KMS-11 (cell line): Measurements from ENCODE around the gene COL19A1.

Experiments used
- H2AFZ ChIP-seq: fragments of 200-600 bp; sonication (generic); 2 replicates; pipeline ENCODE4 v1.6.1; 2016; ENCODE audit warnings: antibody characterized with exemption, mixed run types, low read depth
- H3K27ac ChIP-seq: fragments of 200-600 bp; sonication (generic); 2 replicates; pipeline ENCODE4 v1.6.1; 2016; ENCODE audit warnings: mild to moderate bottlenecking, mixed run types
- H3K27me3 ChIP-seq: fragments of 200-600 bp; sonication (generic); 2 replicates; pipeline ENCODE4 v1.6.1; 2017; ENCODE audit warnings: mild to moderate bottlenecking, low read depth, mixed run types, moderate library complexity; ENCODE audit not compliant: insufficient read depth
- H3K36me3 ChIP-seq: fragments of 200-600 bp; sonication (generic); 2 replicates; pipeline ENCODE4 v1.6.1; 2017; ENCODE audit warnings: mild to moderate bottlenecking, mixed run types; ENCODE audit not compliant: insufficient read depth
- H3K4me1 ChIP-seq: fragments of 200-600 bp; sonication (generic); 2 replicates; pipeline ENCODE4 v1.6.1; 2016; ENCODE audit warnings: mild to moderate bottlenecking, low read depth, mixed run types; ENCODE audit not compliant: poor library complexity, severe bottlenecking
- H3K4me2 ChIP-seq: fragments of 200-600 bp; sonication (generic); 2 replicates; pipeline ENCODE4 v1.7.0; 2016; ENCODE audit warnings: mild to moderate bottlenecking, mixed run types
- H3K4me3 ChIP-seq: fragments of 200-600 bp; sonication (generic); IDR thresholded peaks from 2 replicates; pipeline ENCODE4 v1.6.1; 2017; ENCODE audit warnings: low read depth, low read length, mixed read lengths; ENCODE audit not compliant: insufficient read depth
- H3K79me2 ChIP-seq: fragments of 200-600 bp; sonication (generic); 2 replicates; pipeline ENCODE4 v1.6.1; 2016; ENCODE audit warnings: low read depth, mixed run types; ENCODE audit not compliant: insufficient read depth
- H3K9ac ChIP-seq: fragments of 200-600 bp; sonication (generic); 2 replicates; pipeline ENCODE4 v1.6.1; 2016; ENCODE audit warnings: mild to moderate bottlenecking, mixed run types
- H4K20me1 ChIP-seq: fragments of 200-600 bp; sonication (generic); 2 replicates; pipeline ENCODE4 v1.6.1; 2016; ENCODE audit warnings: mild to moderate bottlenecking, mixed run types; ENCODE audit not compliant: insufficient read depth
- CTCF ChIP-seq: fragments of 200-600 bp; sonication (generic); conservative IDR thresholded peaks from 2 replicates; pipeline ENCODE4 v1.6.1; 2017; ENCODE audit warnings: low read depth, mild to moderate bottlenecking, antibody characterized with exemption, low read length, moderate library complexity, mixed read lengths

COL19A1 gene

GRCh38 chr6:70168681-70169377 is 302.5 kb downstream of the COL19A1 start:
- H3K4me1 ChIP-seq: no peaks in the 10 kb centered on the region
- no peaks in the 10 kb centered on the region for H4K20me1 ChIP-seq
- no peaks in the 10 kb centered on the region for H3K27me3 ChIP-seq
- H3K4me3 ChIP-seq: no peak overlapping the region
- H3K4me2 ChIP-seq: no peak overlapping the region
- no peak overlapping the region for H3K9ac ChIP-seq
- no peaks in the 10 kb centered on the region for H3K36me3 ChIP-seq
- no peak overlapping the region for H2AFZ ChIP-seq
- H3K27ac ChIP-seq: no peak overlapping the region
- no peaks in the 10 kb centered on the region for H3K79me2 ChIP-seq
- TF ChIP-seq CTCF: no peak

GRCh38 chr6:70171236-70171635 is 304.9 kb downstream of the COL19A1 start:
- TF ChIP-seq CTCF: no peak
- Histone ChIP-seq H3K4me3 (no peak overlapping the region), H3K4me2 (no peak overlapping the region), H3K36me3 (no peaks in the 10 kb centered on the region), H3K4me1 (no peaks in the 10 kb centered on the region), H2AFZ (no peak overlapping the region), H3K79me2 (no peaks in the 10 kb centered on the region), H4K20me1 (no peaks in the 10 kb centered on the region), H3K9ac (no peak overlapping the region), H3K27ac (no peak overlapping the region), H3K27me3 (no peaks in the 10 kb centered on the region)

- H3K79me2 ChIP-seq: no peaks in the 10 kb centered on the region
- H4K20me1 ChIP-seq: no peaks in the 10 kb centered on the region
- no peak overlapping the region for H3K4me2 ChIP-seq
- H3K9ac ChIP-seq: no peak overlapping the region
- no peak overlapping the region for H3K4me3 ChIP-seq
- no peaks in the 10 kb centered on the region for H3K27me3 ChIP-seq
- H3K4me1 ChIP-seq: no peaks in the 10 kb centered on the region
- TF ChIP-seq CTCF: no peak
- no peak overlapping the region for H3K27ac ChIP-seq
- H2AFZ ChIP-seq: no peak overlapping the region
- no peaks in the 10 kb centered on the region for H3K36me3 ChIP-seq
These were observed 305.9 kb downstream of the COL19A1 start for GRCh38 chr6:70172252-70172651.

GRCh38 chr6:70175770-70176169 is 309.4 kb downstream of the COL19A1 start:
- H4K20me1 ChIP-seq: no peaks in the 10 kb centered on the region
- no peak for TF ChIP-seq CTCF
- H2AFZ ChIP-seq: no peak overlapping the region
- H3K27me3 ChIP-seq: no peaks in the 10 kb centered on the region
- H3K4me2 ChIP-seq: no peak overlapping the region
- no peak overlapping the region for H3K27ac ChIP-seq
- H3K36me3 ChIP-seq: no peaks in the 10 kb centered on the region
- no peaks in the 10 kb centered on the region for H3K79me2 ChIP-seq
- no peak overlapping the region for H3K4me3 ChIP-seq
- no peak overlapping the region for H3K9ac ChIP-seq
- no peaks in the 10 kb centered on the region for H3K4me1 ChIP-seq
